Neural progenitor cell (in vitro differentiated cells): Measurements from ENCODE around the gene STAT5B. TPM values are rescaled to one million over a fixed set of nuclear protein-coding genes. Genes with fewer than 3 reads are reported as not detected.

Source experiments
- DNase-seq: peaks from one replicate; pipeline ENCODE4 v3.0.0-alpha.2; 2016; ENCODE audit warnings: low spot score
- H2AFZ ChIP-seq: fragments of 200-600 bp; sonication (generic); replicated peaks from 2 replicates; pipeline ENCODE4 v1.6.1; 2016; ENCODE audit warnings: antibody characterized with exemption
- H3F3A ChIP-seq: fragments of 200-600 bp; sonication (generic); 2 replicates; pipeline ENCODE4 v1.6.1; 2016; ENCODE audit warnings: antibody characterized with exemption, low read depth
- H3K27ac ChIP-seq: fragments of 200-600 bp; sonication (generic); 2 replicates; pipeline ENCODE4 v1.5.1; 2016; ENCODE audit warnings: mild to moderate bottlenecking
- H3K27me3 ChIP-seq: fragments of 200-600 bp; sonication (generic); 2 replicates; pipeline ENCODE4 v1.6.1; 2016; ENCODE audit warnings: mild to moderate bottlenecking, moderate library complexity
- H3K36me3 ChIP-seq: fragments of 200-600 bp; sonication (generic); 2 replicates; pipeline ENCODE4 v1.5.1; 2016
- H3K4me1 ChIP-seq: fragments of 200-600 bp; sonication (generic); 2 replicates; pipeline ENCODE4 v1.6.1; 2016; ENCODE audit warnings: mixed run types
- H3K4me2 ChIP-seq: fragments of 200-600 bp; sonication (generic); 2 replicates; pipeline ENCODE4 v1.6.1; 2016
- H3K4me3 ChIP-seq: fragments of 200-600 bp; sonication (generic); 2 replicates; pipeline ENCODE4 v1.5.1; 2016
- H3K79me2 ChIP-seq: fragments of 200-600 bp; sonication (generic); 2 replicates; pipeline ENCODE4 v1.6.1; 2016; ENCODE audit warnings: low read depth
- H3K9ac ChIP-seq: fragments of 200-600 bp; sonication (generic); 2 replicates; pipeline ENCODE4 v1.6.1; 2016
- H3K9me3 ChIP-seq: fragments of 200-600 bp; sonication (generic); 2 replicates; pipeline ENCODE4 v1.5.1; 2016; ENCODE audit warnings: low read depth
- H4K20me1 ChIP-seq: fragments of 200-600 bp; sonication (generic); 2 replicates; pipeline ENCODE4 v1.6.1; 2016; ENCODE audit warnings: low read depth
- H3K27ac Mint-ChIP-seq: 3 replicates; pipeline ENCODE4 v1.8.0; 2021; ENCODE audit warnings: mixed read lengths
- H3K27me3 Mint-ChIP-seq: 2 replicates; pipeline ENCODE4 v1.8.0; 2022; ENCODE audit warnings: low read depth, mild to moderate bottlenecking, inconsistent platforms, moderate library complexity, mixed read lengths; ENCODE audit not compliant: insufficient read depth
- H3K36me3 Mint-ChIP-seq: 3 replicates; pipeline ENCODE4 v1.8.0; 2021; ENCODE audit warnings: mixed read lengths
- H3K4me1 Mint-ChIP-seq: 3 replicates; pipeline ENCODE4 v1.8.0; 2021; ENCODE audit warnings: mixed read lengths
- H3K4me3 Mint-ChIP-seq: 3 replicates; pipeline ENCODE4 v1.8.0; 2021; ENCODE audit warnings: mild to moderate bottlenecking, moderate library complexity, mixed read lengths
- H3K9me3 Mint-ChIP-seq: 3 replicates; pipeline ENCODE4 v1.8.0; 2020; ENCODE audit warnings: mixed read lengths
- CTCF ChIP-seq: fragments of 200-600 bp; sonication (generic); IDR thresholded peaks from 2 replicates; pipeline ENCODE4 v1.5.1; 2017; ENCODE audit warnings: antibody characterized with exemption, mild to moderate bottlenecking
- EZH2 ChIP-seq: fragments of 200-600 bp; sonication (generic); IDR thresholded peaks from 2 replicates; pipeline ENCODE4 v1.6.1; 2017; ENCODE audit warnings: antibody characterized with exemption, mild to moderate bottlenecking, moderate library complexity
- EZH2phosphoT487 ChIP-seq: fragments of 200-600 bp; sonication (generic); IDR thresholded peaks from 2 replicates; pipeline ENCODE4 v1.6.1; 2017; ENCODE audit warnings: antibody characterized with exemption
- total RNA-seq: library from RNA; depleted of rRNA; stranded (reverse); fragments of >200 nt; gene quantifications from 2 replicates; pipeline ENCODE4 v1.2.3, GENCODE V29; 2015; ENCODE audit warnings: low replicate concordance

STAT5B gene
- total RNA-seq, 1 donor from 2014 or later = 96.4 TPM

DNA sequence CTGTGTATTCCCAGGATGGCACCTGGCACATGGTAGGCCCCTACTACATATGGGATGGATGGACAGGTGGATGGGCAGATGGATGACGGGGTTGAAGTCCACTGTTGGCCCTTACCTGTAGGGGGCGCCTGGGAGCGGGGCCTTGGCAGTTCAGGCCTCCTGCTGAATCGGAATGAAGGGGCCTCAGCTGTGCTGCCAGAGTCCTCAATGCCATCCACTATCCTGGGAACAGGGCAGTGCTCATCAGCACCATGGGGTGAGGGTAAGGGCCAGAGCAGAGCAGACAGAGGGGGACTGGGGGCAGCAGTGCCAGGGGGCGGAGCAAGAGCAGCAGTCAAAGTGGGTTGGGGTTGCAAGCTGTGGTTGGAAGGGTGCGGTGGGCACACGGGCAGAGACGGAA, 113.1 kb downstream of the STAT5B start:
- Histone ChIP-seq H3K4me1 (no peaks in the 10 kb centered on the region), H3K4me3 (no peak overlapping the region), H3K4me2 (no peak overlapping the region), H3K27me3 (no peaks in the 10 kb centered on the region), H3K9ac (no peak overlapping the region), H3K9me3 (no peaks in the 10 kb centered on the region), H4K20me1 (no peaks in the 10 kb centered on the region), H2AFZ (no peak overlapping the region), H3K27ac (no peak overlapping the region), H3K36me3 (no peaks in the 10 kb centered on the region), H3K79me2 (no peaks in the 10 kb centered on the region), H3F3A (no peaks in the 10 kb centered on the region)
- Mint-ChIP-seq H3K4me1 (peaks cover 19% of the 10 kb centered on the region), H3K4me3 (peak overlapping the region; percentile 50), H3K36me3 (no peaks in the 10 kb centered on the region), H3K9me3 (no peaks in the 10 kb centered on the region), H3K27me3 (peaks cover 17% of the 10 kb centered on the region), H3K27ac (peak overlapping the region; percentile 85)
- TF ChIP-seq EZH2 = no peak
- peak; percentile 63 for TF ChIP-seq CTCF
- DNase-seq = peak; percentile 60

GRCh38 chr17:42160531-42160910, 115.7 kb downstream of the STAT5B start:
- H3K9me3 Mint-ChIP-seq = no peaks in the 10 kb centered on the region
- Histone ChIP-seq H3K4me1 (no peaks in the 10 kb centered on the region), H3K36me3 (no peaks in the 10 kb centered on the region), H3K79me2 (no peaks in the 10 kb centered on the region), H3K9me3 (no peaks in the 10 kb centered on the region), H3F3A (peaks cover 9% of the 10 kb centered on the region), H3K27me3 (no peaks in the 10 kb centered on the region), H4K20me1 (no peaks in the 10 kb centered on the region), H3K4me3 (no peak overlapping the region), H3K9ac (no peak overlapping the region), H3K4me2 (no peak overlapping the region), H3K27ac (no peak overlapping the region), H2AFZ (no peak overlapping the region)
- H3K36me3 Mint-ChIP-seq = no peaks in the 10 kb centered on the region
- no peak for DNase-seq
- peak overlapping the region; percentile 31 for H3K4me3 Mint-ChIP-seq
- peak overlapping the region; percentile 42 for H3K27ac Mint-ChIP-seq
- peaks cover 26% of the 10 kb centered on the region for H3K4me1 Mint-ChIP-seq
- TF ChIP-seq EZH2phosphoT487 (no peak), EZH2 (no peak), CTCF (no peak)
- peaks cover 11% of the 10 kb centered on the region for H3K27me3 Mint-ChIP-seq

GRCh38 chr17:42159796-42160530, 116.2 kb downstream of the STAT5B start:
- no peak overlapping the region for H3K27ac ChIP-seq
- Mint-ChIP-seq H3K27ac (peak overlapping the region; percentile 42), H3K4me1 (peaks cover 27% of the 10 kb centered on the region), H3K36me3 (no peaks in the 10 kb centered on the region), H3K4me3 (no peak overlapping the region), H3K9me3 (no peaks in the 10 kb centered on the region), H3K27me3 (peaks cover 10% of the 10 kb centered on the region)
- no peaks in the 10 kb centered on the region for H4K20me1 ChIP-seq
- H3K4me2 ChIP-seq = no peak overlapping the region
- no peaks in the 10 kb centered on the region for H3K27me3 ChIP-seq
- TF ChIP-seq CTCF (no peak), EZH2 (no peak), EZH2phosphoT487 (no peak)
- peaks cover 12% of the 10 kb centered on the region for H3F3A ChIP-seq
- no peak for DNase-seq
- H3K4me3 ChIP-seq = no peak overlapping the region
- H3K9ac ChIP-seq = no peak overlapping the region
- H3K4me1 ChIP-seq = no peaks in the 10 kb centered on the region
- H3K9me3 ChIP-seq = no peaks in the 10 kb centered on the region
- H2AFZ ChIP-seq = no peak overlapping the region
- H3K79me2 ChIP-seq = no peaks in the 10 kb centered on the region
- H3K36me3 ChIP-seq = no peaks in the 10 kb centered on the region
